Left ventricle myocardium inferior (tissue), 1 donor: Measurements from ENCODE around the gene TBC1D12. TPM values are rescaled to one million over a fixed set of nuclear protein-coding genes. Genes with fewer than 3 reads are reported as not detected.

Source experiments
- DNase-seq: peaks from one replicate; pipeline ENCODE4 v3.0.0-alpha.2; 2020
- H3K27ac ChIP-seq: fragments of 200-600 bp; replicated peaks from 2 replicates; pipeline ENCODE4 v1.8.0; 2021
- H3K27me3 ChIP-seq: fragments of 200-600 bp; 2 replicates; pipeline ENCODE4 v1.8.0; 2021; ENCODE audit warnings: low read depth
- H3K36me3 ChIP-seq: fragments of 200-600 bp; 2 replicates; pipeline ENCODE4 v1.8.0; 2021
- H3K4me1 ChIP-seq: fragments of 200-600 bp; 2 replicates; pipeline ENCODE4 v1.8.0; 2021
- H3K4me3 ChIP-seq: fragments of 200-600 bp; 2 replicates; pipeline ENCODE4 v1.8.0; 2021; ENCODE audit warnings: mild to moderate bottlenecking, moderate library complexity
- H3K9me3 ChIP-seq: fragments of 200-600 bp; replicated peaks from 2 replicates; pipeline ENCODE4 v1.8.0; 2021
- CTCF ChIP-seq: fragments of 200-600 bp; IDR thresholded peaks from 2 replicates; pipeline ENCODE4 v1.8.0; 2021; ENCODE audit warnings: antibody characterized with exemption, mild to moderate bottlenecking, borderline replicate concordance
- intact Hi-C: fragments of 100-400 bp; cut with micrococcal nuclease; formaldehyde crosslinking; loops from one replicate; pipeline ENCODE4 v1.11.0; 2022
- total RNA-seq: library from RNA; stranded (reverse); fragmentation: NEBNext Ultra II Directional; extraction: Animal tissue kit (Norgen Biotek cat#: 25700); gene quantifications from one replicate; pipeline ENCODE4 v1.2.1, GENCODE V29; 2021
- donor health status: DM: no; HTN: yes; CAD: no; lungs with severe emphysema.

TBC1D12 gene
- total RNA-seq, 1 donor from 2014 or later = 4.4 TPM

- no peak for DNase-seq
- no peak for TF ChIP-seq CTCF
- Histone ChIP-seq H3K36me3 (peaks cover 38% of the 10 kb centered on the region), H3K4me3 (no peak overlapping the region), H3K4me1 (no peaks in the 10 kb centered on the region), H3K27ac (no peak overlapping the region), H3K27me3 (no peaks in the 10 kb centered on the region), H3K9me3 (peaks cover 54% of the 10 kb centered on the region)
- intact Hi-C loops = no loop called here
These were observed 59.2 kb downstream of the TBC1D12 start for GRCh38 chr10:94461503-94461902.

GRCh38 chr10:94462130-94462529, 59.8 kb downstream of the TBC1D12 start:
- Histone ChIP-seq H3K36me3 (peaks cover 38% of the 10 kb centered on the region), H3K27ac (no peak overlapping the region), H3K4me1 (no peaks in the 10 kb centered on the region), H3K27me3 (no peaks in the 10 kb centered on the region), H3K4me3 (no peak overlapping the region), H3K9me3 (peaks cover 50% of the 10 kb centered on the region)
- intact Hi-C loops = no loop called here
- no peak for TF ChIP-seq CTCF
- no peak for DNase-seq

GRCh38 chr10:94465684-94466083, 63.3 kb downstream of the TBC1D12 start:
- no peak overlapping the region for H3K4me3 ChIP-seq
- peaks cover 32% of the 10 kb centered on the region for H3K9me3 ChIP-seq
- no peaks in the 10 kb centered on the region for H3K27me3 ChIP-seq
- peaks cover 18% of the 10 kb centered on the region for H3K36me3 ChIP-seq
- intact Hi-C loops = no loop called here
- DNase-seq = no peak
- no peak for TF ChIP-seq CTCF
- no peak overlapping the region for H3K27ac ChIP-seq
- H3K4me1 ChIP-seq = no peaks in the 10 kb centered on the region

GRCh38 chr10:94481410-94481809, 79.1 kb downstream of the TBC1D12 start:
- DNase-seq = no peak
- H3K9me3 ChIP-seq = peaks cover 29% of the 10 kb centered on the region
- H3K4me1 ChIP-seq = no peaks in the 10 kb centered on the region
- TF ChIP-seq CTCF = no peak
- no peak overlapping the region for H3K27ac ChIP-seq
- H3K4me3 ChIP-seq = no peak overlapping the region
- no peaks in the 10 kb centered on the region for H3K27me3 ChIP-seq
- peaks cover 22% of the 10 kb centered on the region for H3K36me3 ChIP-seq
- intact Hi-C loops = no loop called here

GRCh38 chr10:94483970-94484369, 81.6 kb downstream of the TBC1D12 start:
- peaks cover 18% of the 10 kb centered on the region for H3K36me3 ChIP-seq
- no peak for DNase-seq
- H3K4me1 ChIP-seq = peaks cover 4% of the 10 kb centered on the region
- TF ChIP-seq CTCF = no peak
- no peaks in the 10 kb centered on the region for H3K27me3 ChIP-seq
- H3K27ac ChIP-seq = no peak overlapping the region
- intact Hi-C loops = no loop called here
- H3K4me3 ChIP-seq = no peak overlapping the region
- H3K9me3 ChIP-seq = peaks cover 35% of the 10 kb centered on the region

GRCh38 chr10:94485094-94485493, 82.8 kb downstream of the TBC1D12 start:
- TF ChIP-seq CTCF = no peak
- Histone ChIP-seq H3K36me3 (peaks cover 18% of the 10 kb centered on the region), H3K4me1 (peaks cover 12% of the 10 kb centered on the region), H3K27ac (no peak overlapping the region), H3K9me3 (peaks cover 35% of the 10 kb centered on the region), H3K4me3 (no peak overlapping the region), H3K27me3 (no peaks in the 10 kb centered on the region)
- DNase-seq = no peak
- intact Hi-C loops = no loop called here
